H1 (cell line): ENCODE results near the gene ENTPD2. TPM values are rescaled to one million over a fixed set of nuclear protein-coding genes. Genes with fewer than 3 reads are reported as not detected.

Source experiments
- CTCF ChIA-PET: fragments of 300-600 bp; sonication (Branson Sonifier 250); formaldehyde crosslinking; loops from one replicate; lab custom pipeline; 2021; ENCODE audit not compliant: partially characterized antibody; lab: Charles Lee
- POLR2A ChIA-PET: fragments of 300-600 bp; sonication (Branson Sonifier 250); formaldehyde crosslinking; loops from one replicate; lab custom pipeline; 2021; ENCODE audit warnings: inconsistent platforms; ENCODE audit not compliant: partially characterized antibody; lab: Charles Lee
- DNase-seq, 2 experiments: peaks; one replicate each; pipeline versions ENCODE4 v3.0.0 to v3.0.0-alpha.2; 2010 to 2022; ENCODE audit warnings: low spot score in 2 of 2, low read depth in 1 of 2, mixed read lengths in 1 of 2
- FAIRE-seq: peaks from 2 replicates; lab custom pipeline; 2011; peaks lifted over from hg19 to GRCh38; lab: Jason Lieb, UNC
- H2AFZ ChIP-seq: 2 replicates; pipeline ENCODE4 v1.8.1; 2012; ENCODE audit warnings: low read length, inconsistent platforms
- H2AK5ac ChIP-seq: 2 replicates; pipeline ENCODE4 v1.6.1; 2013; ENCODE audit warnings: low read depth, low read length
- H2BK120ac ChIP-seq: replicated peaks from 2 replicates; pipeline ENCODE3; 2013; ENCODE audit warnings: low read depth, low read length, inconsistent platforms
- H2BK12ac ChIP-seq: 2 replicates; pipeline ENCODE4 v1.6.1; 2013; ENCODE audit warnings: low read depth, low read length
- H2BK15ac ChIP-seq: 2 replicates; pipeline ENCODE4 v1.6.1; 2013; ENCODE audit warnings: low read length
- H2BK20ac ChIP-seq: 2 replicates; pipeline ENCODE4 v1.6.1; 2013; ENCODE audit warnings: low read length
- H2BK5ac ChIP-seq: 2 replicates; pipeline ENCODE4 v1.6.1; 2013; ENCODE audit warnings: low read depth, low read length
- H3K14ac ChIP-seq: 2 replicates; pipeline ENCODE4 v1.6.1; 2013; ENCODE audit warnings: inconsistent platforms; ENCODE audit not compliant: insufficient read length
- H3K18ac ChIP-seq: 2 replicates; pipeline ENCODE4 v1.6.1; 2013; ENCODE audit warnings: low read length; ENCODE audit errors: extremely low read depth
- H3K23ac ChIP-seq: 2 replicates; pipeline ENCODE4 v1.6.1; 2013; ENCODE audit warnings: inconsistent platforms; ENCODE audit not compliant: insufficient read length
- H3K23me2 ChIP-seq: 2 replicates; pipeline ENCODE4 v1.6.1; 2013; ENCODE audit warnings: low read depth, low read length
- H3K27ac ChIP-seq: 2 replicates; pipeline ENCODE4 v1.6.1; 2011; ENCODE audit warnings: low read depth, low read length, inconsistent platforms
- H3K27me3 ChIP-seq, 4 experiments: replicated peaks in 1 of 4; 1 replicate in 1 of 4; 2 replicates in 3 of 4; pipeline versions ENCODE4 v1.6.1 to v1.8.1; 2011 to 2013; ENCODE audit warnings: low read length in 3 of 4, mild to moderate bottlenecking in 3 of 4, inconsistent platforms in 2 of 4, mixed read lengths in 2 of 4, moderate library complexity in 1 of 4; ENCODE audit not compliant: control insufficient read depth in 3 of 4, insufficient read depth in 3 of 4; ENCODE audit errors: extremely low read depth in 1 of 4
- H3K36me3 ChIP-seq, 4 experiments: 2 replicates each; pipeline versions ENCODE4 v1.6.1 to v1.8.1; 2011 to 2013; ENCODE audit warnings: mild to moderate bottlenecking in 4 of 4, low read length in 3 of 4, moderate library complexity in 2 of 4, control low read depth in 1 of 4, inconsistent platforms in 1 of 4; ENCODE audit not compliant: insufficient read depth in 4 of 4, control insufficient read depth in 2 of 4
- H3K4ac ChIP-seq: replicated peaks from 2 replicates; pipeline ENCODE3; 2013; ENCODE audit warnings: low read length, low read depth, mixed read lengths, inconsistent platforms; ENCODE audit not compliant: insufficient read length
- H3K4me1 ChIP-seq, 4 experiments: replicated peaks in 1 of 4; 1 replicate in 1 of 4; 2 replicates in 3 of 4; pipeline versions ENCODE4 v1.6.1 to v1.8.1; 2011 to 2013; ENCODE audit warnings: low read length in 3 of 4, inconsistent platforms in 2 of 4, mixed read lengths in 1 of 4; ENCODE audit not compliant: insufficient read depth in 4 of 4, control insufficient read depth in 3 of 4
- H3K4me2 ChIP-seq, 2 experiments: 2 replicates each; pipeline versions ENCODE4 v1.6.1 to v1.8.1; 2011 to 2013; ENCODE audit warnings: low read depth in 2 of 2, low read length in 2 of 2, control low read depth in 1 of 2, inconsistent platforms in 1 of 2, mild to moderate bottlenecking in 1 of 2; ENCODE audit not compliant: insufficient read depth in 1 of 2
- H3K4me3 ChIP-seq, 4 experiments: fragments of 200-600, 300-600 bp in 1 of 4; sonication (generic), shearing (Covaris generic), sonication (Bioruptor Twin) in 1 of 4; 2 replicates each; pipeline versions ENCODE4 v1.5.1 to v1.8.1; 2011 to 2016; ENCODE audit warnings: low read length in 4 of 4, low read depth in 3 of 4, control low read depth in 2 of 4, inconsistent platforms in 2 of 4, mild to moderate bottlenecking in 2 of 4, mixed read lengths in 1 of 4, moderate library complexity in 1 of 4; ENCODE audit not compliant: insufficient read depth in 2 of 4; ENCODE audit errors: extremely low read depth in 1 of 4
- H3K56ac ChIP-seq: replicated peaks from 2 replicates; pipeline ENCODE3; 2013; ENCODE audit warnings: low read depth, mild to moderate bottlenecking, mixed read lengths, low read length, inconsistent platforms; ENCODE audit not compliant: insufficient read length
- H3K79me1 ChIP-seq: 2 replicates; pipeline ENCODE4 v1.6.1; 2013; ENCODE audit warnings: low read depth, low read length, control low read depth
- H3K79me2 ChIP-seq, 2 experiments: 2 replicates each; pipeline versions ENCODE4 v1.6.1 to v1.8.1; 2012 to 2013; ENCODE audit warnings: low read length in 2 of 2, mild to moderate bottlenecking in 2 of 2, inconsistent platforms in 1 of 2; ENCODE audit not compliant: insufficient read depth in 2 of 2, control insufficient read depth in 1 of 2
- H3K9ac ChIP-seq, 4 experiments: replicated peaks in 1 of 4; 1 replicate in 1 of 4; 2 replicates in 3 of 4; pipeline versions ENCODE4 v1.6.1 to v1.8.1; 2011 to 2013; ENCODE audit warnings: low read depth in 3 of 4, low read length in 3 of 4, control low read depth in 2 of 4, mild to moderate bottlenecking in 2 of 4, moderate library complexity in 2 of 4, inconsistent platforms in 1 of 4; ENCODE audit errors: extremely low read depth in 1 of 4
- H3K9me3 ChIP-seq, 2 experiments: 2 replicates each; pipeline versions ENCODE4 v1.6.1 to v1.8.1; 2012 to 2013; ENCODE audit warnings: mild to moderate bottlenecking in 2 of 2, moderate library complexity in 2 of 2, control low read depth in 1 of 2, inconsistent platforms in 1 of 2, low read depth in 1 of 2, low read length in 1 of 2, mixed read lengths in 1 of 2; ENCODE audit not compliant: insufficient read depth in 2 of 2
- H4K20me1 ChIP-seq, 2 experiments: replicated peaks in 1 of 2; 2 replicates each; pipeline versions ENCODE3 to v1.8.1; 2011 to 2013; ENCODE audit warnings: inconsistent platforms in 2 of 2, low read length in 2 of 2, mild to moderate bottlenecking in 1 of 2; ENCODE audit not compliant: insufficient read depth in 2 of 2, control insufficient read depth in 1 of 2
- H4K5ac ChIP-seq: 2 replicates; pipeline ENCODE4 v1.6.1; 2013; ENCODE audit warnings: low read length, low read depth, mixed read lengths, inconsistent platforms; ENCODE audit not compliant: insufficient read length
- H4K8ac ChIP-seq: 2 replicates; pipeline ENCODE4 v1.8.0; 2013; ENCODE audit warnings: mild to moderate bottlenecking, moderate library complexity, low read length, inconsistent platforms; ENCODE audit not compliant: insufficient read depth; ENCODE audit errors: extremely low read depth
- H4K91ac ChIP-seq: replicated peaks from 2 replicates; pipeline ENCODE3; 2013; ENCODE audit warnings: low read length, mixed read lengths, inconsistent platforms; ENCODE audit not compliant: insufficient read length
- CEBPB ChIP-seq: IDR thresholded peaks from 2 replicates; pipeline ENCODE4 v1.6.1; 2012; ENCODE audit warnings: low read depth, low read length
- EGR1 ChIP-seq: IDR thresholded peaks from 2 replicates; pipeline ENCODE4 v1.6.1; 2011; ENCODE audit warnings: low read depth, low read length, borderline replicate concordance
- FOSL1 ChIP-seq: IDR thresholded peaks from 2 replicates; pipeline ENCODE4 v1.6.1; 2011; ENCODE audit warnings: mild to moderate bottlenecking, low read depth, low read length, moderate library complexity; ENCODE audit not compliant: insufficient read depth
- GABPA ChIP-seq: IDR thresholded peaks from 2 replicates; pipeline ENCODE4 v1.6.1; 2011; ENCODE audit warnings: mild to moderate bottlenecking, low read length, moderate library complexity, borderline replicate concordance; ENCODE audit not compliant: insufficient read depth
- NANOG ChIP-seq: IDR thresholded peaks from 2 replicates; pipeline ENCODE4 v1.6.1; 2011; ENCODE audit warnings: low read length, low read depth, mild to moderate bottlenecking, inconsistent platforms; ENCODE audit not compliant: insufficient read depth, poor library complexity, severe bottlenecking
- PHF8 ChIP-seq: fragments of 200-600 bp; sonication (generic); conservative IDR thresholded peaks from 2 replicates; pipeline ENCODE4 v1.7.1; 2012; ENCODE audit warnings: low read depth, mild to moderate bottlenecking, inconsistent platforms, low read length, moderate library complexity
- POLR2A ChIP-seq, 2 experiments: IDR thresholded peaks; 1 replicate in 1 of 2; 2 replicates in 1 of 2; pipeline ENCODE4 v1.6.1; 2011; ENCODE audit warnings: low read depth in 2 of 2, low read length in 2 of 2, mild to moderate bottlenecking in 2 of 2; ENCODE audit errors: control extremely low read depth in 1 of 2
- RBBP5 ChIP-seq: IDR thresholded peaks from 2 replicates; pipeline ENCODE4 v1.7.1; 2012; ENCODE audit warnings: low read depth, mild to moderate bottlenecking, inconsistent platforms, low read length, moderate library complexity, borderline replicate concordance
- RFX5 ChIP-seq: IDR thresholded peaks from 2 replicates; pipeline ENCODE4 v1.6.1; 2011; ENCODE audit warnings: low read depth, low read length, improper control_type of control experiment, borderline replicate concordance
- RXRA ChIP-seq: IDR thresholded peaks from 2 replicates; pipeline ENCODE4 v1.6.1; 2011; ENCODE audit warnings: low read depth, mild to moderate bottlenecking, low read length, moderate library complexity; ENCODE audit not compliant: insufficient read depth
- SP2 ChIP-seq: IDR thresholded peaks from 2 replicates; pipeline ENCODE4 v1.6.1; 2012; ENCODE audit warnings: mild to moderate bottlenecking, low read length, inconsistent platforms
- SP4 ChIP-seq: IDR thresholded peaks from 2 replicates; pipeline ENCODE4 v1.6.1; 2012; ENCODE audit warnings: low read length, inconsistent platforms
- SUZ12 ChIP-seq: fragments of 200-600 bp; sonication (generic); IDR thresholded peaks from 2 replicates; pipeline ENCODE4 v1.6.1; 2012; ENCODE audit warnings: mild to moderate bottlenecking, inconsistent platforms, low read length, moderate library complexity, mixed read lengths
- TBP ChIP-seq: IDR thresholded peaks from 2 replicates; pipeline ENCODE4 v1.6.1; 2011; ENCODE audit warnings: low read depth, low read length, improper control_type of control experiment
- WGBS, 2 experiments: shearing (Covaris generic) in 1 of 2; methylation state at CpG; one replicate each; pipeline versions ENCODE4 v1.1.6 to v1.1.7; 2013 to 2015; ENCODE audit warnings: low lambda C conversion rate in 2 of 2, mixed read lengths in 2 of 2, inconsistent platforms in 1 of 2, low coverage in 1 of 2, missing lambda C conversion rate in 1 of 2; ENCODE audit not compliant: insufficient replicate concordance in 2 of 2, insufficient coverage in 1 of 2, insufficient read length in 1 of 2; ENCODE audit errors: extremely low coverage in 1 of 2, missing lambda C conversion rate in 1 of 2; 5-methylcytosine and 5-hydroxymethylcytosine counted together
- polyA plus RNA-seq, 7 experiments: library from polyadenylated mRNA; depleted of rRNA in 3 of 7; stranded (reverse) in 5 of 7; unstranded in 2 of 7; fragments of >200 nt in 5 of 7; fragments of 200-250 nt in 2 of 7; gene quantifications; 1 replicate in 5 of 7; 2 replicates in 1 of 7; 4 replicates in 1 of 7; pipeline versions ENCODE4 v1.2.1 to v1.2.3, GENCODE V29; 2011 to 2013; ENCODE audit warnings: missing spikeins in 2 of 7, mixed read lengths in 2 of 7
- total RNA-seq: library from RNA; stranded (reverse); fragmentation: NEBNext Ultra II Directional; extraction: Animal tissue kit (Norgen Biotek cat#: 25700); gene quantifications from 2 replicates; pipeline ENCODE4 v1.2.1, GENCODE V29; 2021

Gene ENTPD2
- total and polyA plus RNA-seq, 2 of the 8 experiments (the other 6 are each of a cell fraction or from before 2014, with no cell fraction given), result 0.65 to 3.8 TPM

- no peak overlapping the region for H2BK15ac ChIP-seq
- H3K9ac ChIP-seq, result no peak overlapping the region
- H3K18ac ChIP-seq, result no peak overlapping the region
- no peak overlapping the region for H2BK5ac ChIP-seq
- H3K79me2 ChIP-seq, result no peaks in the 10 kb centered on the region
- H3K4me2 ChIP-seq, result no peak overlapping the region
- no peak overlapping the region for H3K23ac ChIP-seq
- H3K9me3 ChIP-seq, result peaks cover 0 to 2% of the 10 kb centered on the region in 2 experiments; a peak in 1 of 4 replicates
- H2BK12ac ChIP-seq, result no peak overlapping the region
- no peak overlapping the region for H2BK20ac ChIP-seq
- no peak overlapping the region for H2AK5ac ChIP-seq
- no peaks in the 10 kb centered on the region; a peak in 1 of 7 replicates for H3K27me3 ChIP-seq
- H3K56ac ChIP-seq, result no peak overlapping the region
- H4K91ac ChIP-seq, result no peak overlapping the region
- H3K79me1 ChIP-seq, result no peaks in the 10 kb centered on the region
- no peak overlapping the region for H4K8ac ChIP-seq
- H3K14ac ChIP-seq, result no peak overlapping the region
- no peak overlapping the region for H3K4me3 ChIP-seq
- no peak overlapping the region for H3K4ac ChIP-seq
- POLR2A ChIA-PET, result no interaction called here
- H4K5ac ChIP-seq, result no peak overlapping the region
- DNase-seq, result no peak
- no peak for FAIRE-seq
- H3K23me2 ChIP-seq, result peaks cover 11% of the 10 kb centered on the region; the same call in 1 of the 2 replicates
- H2BK120ac ChIP-seq, result no peak overlapping the region
- 84% methylated on average over 9 of the region's 10 CpGs; no CpG with 5 or more reads in 1 of the 2 experiments for WGBS, 2 experiments
- CTCF ChIA-PET, result interaction anchor here (0.5 to 2.2 kb wide), 7 partner anchors 24 to 222 kb away, joined by 3 to 10 read pairs (median 8); no protein-coding TSS in a partner anchor
- H4K20me1 ChIP-seq, result no peaks in the 10 kb centered on the region
- no peaks in the 10 kb centered on the region for H3K36me3 ChIP-seq
- H3K27ac ChIP-seq, result no peak overlapping the region
- H2AFZ ChIP-seq, result no peak overlapping the region
- peaks cover 0 to 16% (median 8%) of the 10 kb centered on the region in 4 experiments; a peak in 6 of 7 replicates for H3K4me1 ChIP-seq
- TF ChIP-seq SUZ12 (no peak), FOSL1 (no peak), POLR2A (IDR thresholded peaks at IDR 0.05; ENCODE audit: control extremely low read depth in 1 of 2, low read depth in 2 of 2, low read length in 2 of 2) (no peak), PHF8 (no peak), SP2 (no peak), NANOG (no peak), GABPA (no peak), RFX5 (no peak), EGR1 (no peak), SP4 (no peak), TBP (no peak), RBBP5 (no peak), CEBPB (no peak), RXRA (no peak)
Measured at GRCh38 chr9:137000177-137000930, 53.5 kb downstream of the ENTPD2 start.
